Neuronal stem cell (in vitro differentiated cells): Measurements from ENCODE around the gene KDM4B.

Experiments
- DNase-seq: peaks from one replicate; pipeline ENCODE4 v3.0.0-alpha.2; 2013; ENCODE audit warnings: low spot score
- H2AFZ ChIP-seq: one replicate; pipeline ENCODE4 v1.6.1; 2013; ENCODE audit warnings: mild to moderate bottlenecking, low read length, inconsistent platforms
- H2AK5ac ChIP-seq: 2 replicates; pipeline ENCODE4 v1.6.1; 2013; ENCODE audit warnings: low read depth, mild to moderate bottlenecking, inconsistent platforms, low read length, moderate library complexity, mixed read lengths
- H2BK120ac ChIP-seq: 2 replicates; pipeline ENCODE4 v1.6.1; 2013; ENCODE audit warnings: low read depth, mild to moderate bottlenecking, inconsistent platforms, low read length, moderate library complexity, mixed read lengths
- H2BK12ac ChIP-seq: one replicate; pipeline ENCODE4 v1.6.1; 2013; ENCODE audit warnings: low read length, inconsistent platforms
- H2BK15ac ChIP-seq: 2 replicates; pipeline ENCODE4 v1.6.1; 2013; ENCODE audit warnings: mild to moderate bottlenecking, low read length, inconsistent platforms, mixed read lengths
- H2BK5ac ChIP-seq: one replicate; pipeline ENCODE4 v1.6.1; 2013; ENCODE audit warnings: inconsistent platforms, mild to moderate bottlenecking, low read length, moderate library complexity
- H3K14ac ChIP-seq: one replicate; pipeline ENCODE4 v1.6.1; 2013; ENCODE audit warnings: low read length, inconsistent platforms
- H3K18ac ChIP-seq: 2 replicates; pipeline ENCODE4 v1.6.1; 2013; ENCODE audit warnings: low read length, inconsistent platforms
- H3K23ac ChIP-seq: 2 replicates; pipeline ENCODE4 v1.6.1; 2013; ENCODE audit warnings: low read depth, mild to moderate bottlenecking, mixed read lengths, low read length, inconsistent platforms; ENCODE audit not compliant: poor library complexity
- H3K27ac ChIP-seq: replicated peaks from 3 replicates; pipeline ENCODE4 v1.5.1; 2013; ENCODE audit warnings: low read length, inconsistent platforms
- H3K27me3 ChIP-seq, 3 experiments: 2 replicates each; pipeline ENCODE4 v1.6.1; 2013; ENCODE audit warnings: low read length in 3 of 3, mild to moderate bottlenecking in 2 of 3, inconsistent platforms in 1 of 3, low read depth in 1 of 3, mixed read lengths in 1 of 3, moderate library complexity in 1 of 3; ENCODE audit not compliant: control insufficient read depth in 3 of 3, insufficient read depth in 3 of 3
- H3K36me3 ChIP-seq, 2 donors: replicated peaks in 1 of 2; 2 replicates each; pipeline ENCODE4 v1.6.1; 2013; ENCODE audit warnings: low read length in 2 of 2; ENCODE audit not compliant: control insufficient read depth in 2 of 2, insufficient read depth in 2 of 2
- H3K4ac ChIP-seq: 2 replicates; pipeline ENCODE4 v1.6.1; 2013; ENCODE audit warnings: inconsistent platforms, mild to moderate bottlenecking, low read length, moderate library complexity
- H3K4me1 ChIP-seq, 2 donors: 1 replicate in 1 of 2; 2 replicates in 1 of 2; pipeline ENCODE4 v1.6.1; 2013; ENCODE audit warnings: low read length in 2 of 2, low read depth in 1 of 2; ENCODE audit not compliant: control insufficient read depth in 2 of 2, insufficient read depth in 1 of 2
- H3K4me2 ChIP-seq: one replicate; pipeline ENCODE4 v1.6.1; 2013; ENCODE audit warnings: mild to moderate bottlenecking, low read length, inconsistent platforms; ENCODE audit not compliant: insufficient read depth, poor library complexity, severe bottlenecking
- H3K4me3 ChIP-seq, 2 donors: 2 replicates each; pipeline ENCODE4 v1.5.1; 2013; ENCODE audit warnings: low read length in 2 of 2, mild to moderate bottlenecking in 2 of 2, inconsistent platforms in 1 of 2, moderate library complexity in 1 of 2
- H3K79me1 ChIP-seq: one replicate; pipeline ENCODE4 v1.6.1; 2013; ENCODE audit warnings: low read depth, mild to moderate bottlenecking, inconsistent platforms, low read length, moderate library complexity
- H3K9ac ChIP-seq: one replicate; pipeline ENCODE4 v1.6.1; 2013; ENCODE audit warnings: mild to moderate bottlenecking, low read depth, low read length, inconsistent platforms; ENCODE audit not compliant: poor library complexity
- H3K9me3 ChIP-seq, 2 donors: replicated peaks in 1 of 2; 2 replicates each; pipeline versions ENCODE3 to v1.6.1; 2013; ENCODE audit warnings: low read length in 2 of 2, mild to moderate bottlenecking in 2 of 2, inconsistent platforms in 1 of 2, low read depth in 1 of 2, mixed read lengths in 1 of 2, moderate library complexity in 1 of 2; ENCODE audit not compliant: control insufficient read depth in 2 of 2, insufficient read depth in 1 of 2
- H4K8ac ChIP-seq: one replicate; pipeline ENCODE4 v1.6.1; 2013; ENCODE audit warnings: low read depth, mild to moderate bottlenecking, inconsistent platforms, low read length, moderate library complexity
- H4K91ac ChIP-seq: one replicate; pipeline ENCODE4 v1.6.1; 2013; ENCODE audit warnings: low read length, low read depth, mild to moderate bottlenecking, inconsistent platforms; ENCODE audit not compliant: poor library complexity
- WGBS, 2 donors: extraction: QIAGEN DNeasy Blood & Tissue Kit; methylation state at CpG; one replicate each; pipeline ENCODE4 v1.1.7; 2013; ENCODE audit warnings: missing lambda C conversion rate in 2 of 2, mixed read lengths in 1 of 2; ENCODE audit not compliant: insufficient read length in 2 of 2, insufficient replicate concordance in 1 of 2; ENCODE audit errors: extremely low coverage in 2 of 2; 5-methylcytosine and 5-hydroxymethylcytosine counted together

Gene KDM4B

GRCh38 chr19:5081443-5082161 lies 112.7 kb downstream of the KDM4B start:
- H3K27ac ChIP-seq = no peak overlapping the region
- no peak overlapping the region for H3K4me3 ChIP-seq
- peak overlapping the region; percentile 97 for H4K91ac ChIP-seq
- H3K4ac ChIP-seq = no peak overlapping the region
- H3K36me3 ChIP-seq = peaks cover 30 to 85% of the 10 kb centered on the region in 2 donors
- H3K9me3 ChIP-seq = no peaks in the 10 kb centered on the region
- no peak overlapping the region for H3K4me2 ChIP-seq
- peak overlapping the region; percentile 17 for H3K14ac ChIP-seq
- H4K8ac ChIP-seq = peak overlapping the region; percentile 43
- no peak for DNase-seq
- H3K23ac ChIP-seq = peak overlapping the region; percentile 73
- no peak overlapping the region for H3K9ac ChIP-seq
- peak overlapping the region; percentile 53 for H2BK5ac ChIP-seq
- H3K27me3 ChIP-seq = no peaks in the 10 kb centered on the region
- peak overlapping the region; percentile 71 for H3K18ac ChIP-seq
- no peak overlapping the region for H2BK12ac ChIP-seq
- WGBS, 2 donors = no CpG with 5 or more reads among the region's 28 CpGs
- H3K79me1 ChIP-seq = no peaks in the 10 kb centered on the region
- H2BK120ac ChIP-seq = no peak overlapping the region
- H2AFZ ChIP-seq = no peak overlapping the region
- peak overlapping the region; percentile 17 for H2BK15ac ChIP-seq
- peak overlapping the region; percentile 56 for H2AK5ac ChIP-seq
- H3K4me1 ChIP-seq = peaks cover 2 to 6% of the 10 kb centered on the region in 2 donors

- H3K27ac ChIP-seq = peak overlapping the region; percentile 46
- H2BK15ac ChIP-seq = no peak overlapping the region
- peak overlapping the region; percentile 10 for H2BK5ac ChIP-seq
- H3K36me3 ChIP-seq = peaks cover 28 to 76% of the 10 kb centered on the region in 2 donors
- H3K23ac ChIP-seq = no peak overlapping the region
- H3K9ac ChIP-seq = peak overlapping the region; percentile 63
- no peak overlapping the region for H3K4me2 ChIP-seq
- peak overlapping the region; percentile 91 for H2AK5ac ChIP-seq
- H3K4me1 ChIP-seq = peaks cover 2 to 9% of the 10 kb centered on the region in 2 donors
- no peaks in the 10 kb centered on the region for H3K9me3 ChIP-seq
- H3K14ac ChIP-seq = peak overlapping the region; percentile 94
- H3K27me3 ChIP-seq = no peaks in the 10 kb centered on the region
- no peaks in the 10 kb centered on the region for H3K79me1 ChIP-seq
- H4K91ac ChIP-seq = no peak overlapping the region
- no peak overlapping the region for H2BK120ac ChIP-seq
- no CpG with 5 or more reads among the region's 13 CpGs for WGBS, 2 donors
- H4K8ac ChIP-seq = no peak overlapping the region
- no peak for DNase-seq
- H3K4me3 ChIP-seq = no peak overlapping the region
- H2AFZ ChIP-seq = no peak overlapping the region
- H3K18ac ChIP-seq = peak overlapping the region; percentile 95
- no peak overlapping the region for H3K4ac ChIP-seq
- H2BK12ac ChIP-seq = no peak overlapping the region
These were observed 114.6 kb downstream of the KDM4B start for GRCh38 chr19:5083547-5083965.

GRCh38 chr19:5085566-5085965 lies 116.7 kb downstream of the KDM4B start:
- Histone ChIP-seq H3K9me3 (no peaks in the 10 kb centered on the region), H3K18ac (peak overlapping the region; percentile 59), H2AFZ (no peak overlapping the region), H3K14ac (peak overlapping the region; percentile 38), H2BK120ac (no peak overlapping the region), H4K8ac (no peak overlapping the region), H2AK5ac (peak overlapping the region; percentile 46), H3K27me3 (no peaks in the 10 kb centered on the region), H3K4me1 (peaks cover 2 to 12% of the 10 kb centered on the region in 2 donors), H4K91ac (no peak overlapping the region), H3K79me1 (peaks cover 5% of the 10 kb centered on the region), H3K4ac (peak overlapping the region; percentile 66), H3K27ac (no peak overlapping the region), H3K9ac (no peak overlapping the region), H2BK12ac (no peak overlapping the region), H2BK15ac (no peak overlapping the region), H3K4me3 (no peak overlapping the region), H3K36me3 (peaks cover 25 to 68% of the 10 kb centered on the region in 2 donors), H3K23ac (no peak overlapping the region), H3K4me2 (no peak overlapping the region), H2BK5ac (no peak overlapping the region)
- DNase-seq = no peak
- no CpG with 5 or more reads among the region's 20 CpGs for WGBS, 2 donors

GRCh38 chr19:5086230-5086629 lies 117.3 kb downstream of the KDM4B start:
- no peak for DNase-seq
- Histone ChIP-seq H3K4me3 (no peak overlapping the region), H3K4ac (no peak overlapping the region), H2AK5ac (peak overlapping the region; percentile 71), H2BK15ac (no peak overlapping the region), H2BK120ac (no peak overlapping the region), H3K36me3 (peaks cover 20 to 62% of the 10 kb centered on the region in 2 donors), H2AFZ (no peak overlapping the region), H3K14ac (no peak overlapping the region), H3K23ac (peak overlapping the region; percentile 3), H4K8ac (no peak overlapping the region), H3K9me3 (no peaks in the 10 kb centered on the region), H3K18ac (peak overlapping the region; percentile 76), H4K91ac (no peak overlapping the region), H3K27ac (no peak overlapping the region), H2BK5ac (peak overlapping the region; percentile 66), H3K79me1 (peaks cover 5% of the 10 kb centered on the region), H3K27me3 (no peaks in the 10 kb centered on the region), H3K4me1 (peaks cover 9 to 19% of the 10 kb centered on the region in 2 donors), H2BK12ac (no peak overlapping the region), H3K9ac (no peak overlapping the region), H3K4me2 (no peak overlapping the region)
- WGBS, 2 donors = no CpG with 5 or more reads among the region's 19 CpGs
